NCI-H1436 treated with DMSO at 0.1 percent for 48 hours (cell line): ENCODE results near the gene FBXL17.

ENCODE experiments used
- DNase-seq: peaks from one replicate; lab custom pipeline; 2025; lab: John Stamatoyannopoulos, UW

Gene FBXL17

DNA sequence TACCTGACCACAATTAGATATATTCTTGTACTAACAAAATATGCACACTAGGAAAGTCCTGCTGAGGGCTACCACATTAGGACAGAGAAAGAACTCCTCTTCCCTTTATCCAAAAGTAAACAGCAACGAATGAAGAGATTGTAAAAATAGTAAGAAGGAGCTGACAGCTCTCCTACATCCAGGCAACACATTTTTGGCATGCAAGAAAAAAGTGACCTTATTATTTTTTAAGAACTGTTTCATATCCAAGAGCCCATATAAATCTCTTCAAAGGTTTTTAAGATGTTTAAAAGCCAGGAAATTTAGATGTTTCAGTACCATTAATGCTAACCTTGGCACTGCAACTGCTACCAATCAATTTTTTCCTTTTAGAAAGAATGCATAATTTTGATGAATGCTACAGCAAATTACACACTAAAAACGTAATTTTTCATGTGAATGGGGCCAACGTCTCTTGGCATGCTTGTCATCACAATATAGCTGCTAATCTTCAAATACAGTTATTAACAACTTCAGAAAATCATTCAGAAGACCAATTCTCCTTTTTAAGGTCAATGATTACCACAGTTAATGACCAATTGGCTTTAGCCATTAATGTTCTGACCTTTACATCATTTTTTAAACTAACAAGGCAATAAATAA lies 132.0 kb downstream of the FBXL17 start:
- no peak for DNase-seq

GRCh38 chr5:108249095-108249784 lies 132.7 kb downstream of the FBXL17 start:
- no peak for DNase-seq

DNA sequence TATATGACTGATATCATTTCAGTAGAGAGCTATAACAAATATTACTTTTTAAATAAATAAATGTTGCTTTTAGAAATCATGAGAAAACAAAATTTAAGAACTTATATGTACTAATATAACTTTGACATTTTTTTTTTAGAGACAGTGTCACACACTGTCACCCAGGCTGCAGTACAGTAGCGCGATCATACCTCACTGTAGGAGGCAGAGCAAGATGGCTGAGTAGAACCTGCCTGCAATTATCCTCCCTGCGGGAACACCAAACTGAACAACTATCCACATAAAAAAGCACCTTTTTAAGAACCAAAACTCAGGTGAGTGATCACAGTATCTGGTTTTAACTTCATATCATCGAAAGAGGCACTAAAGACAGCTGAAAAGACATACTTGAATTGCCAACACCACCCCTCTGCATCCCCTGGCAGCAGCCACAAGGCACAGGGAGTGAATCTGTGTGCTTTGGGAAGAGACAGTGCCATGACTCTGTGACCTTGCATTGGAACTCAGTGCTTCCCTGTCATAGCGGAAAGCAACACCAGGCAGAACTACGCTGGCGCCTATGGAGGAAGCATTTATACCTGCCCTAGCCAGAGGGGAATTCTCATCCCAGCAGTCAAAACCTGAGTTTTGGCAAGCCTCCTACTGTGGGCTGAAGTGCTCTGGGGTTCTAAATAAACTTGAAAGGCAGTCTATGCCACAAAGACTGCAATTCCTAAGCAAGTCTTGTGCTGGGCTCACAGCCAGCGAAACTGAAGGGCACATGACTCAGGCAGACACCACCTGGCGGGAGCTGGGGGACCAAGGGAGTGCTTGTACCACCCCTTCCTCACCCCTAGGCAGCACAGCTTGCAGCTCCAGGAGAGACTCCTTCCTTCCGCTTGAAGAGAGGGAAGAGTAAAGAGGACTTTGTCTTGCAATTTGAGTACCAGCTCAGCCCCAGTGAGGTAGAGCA lies 142.7 kb downstream of the FBXL17 start:
- DNase-seq: no peak

- no peak for DNase-seq
Measured at GRCh38 chr5:108238461-108238860, 143.4 kb downstream of the FBXL17 start.

- DNase-seq: no peak
Measured at GRCh38 chr5:108233617-108234155, 148.2 kb downstream of the FBXL17 start.

- DNase-seq: no peak
Measured at GRCh38 chr5:108232805-108233204, 149.1 kb downstream of the FBXL17 start.

DNA sequence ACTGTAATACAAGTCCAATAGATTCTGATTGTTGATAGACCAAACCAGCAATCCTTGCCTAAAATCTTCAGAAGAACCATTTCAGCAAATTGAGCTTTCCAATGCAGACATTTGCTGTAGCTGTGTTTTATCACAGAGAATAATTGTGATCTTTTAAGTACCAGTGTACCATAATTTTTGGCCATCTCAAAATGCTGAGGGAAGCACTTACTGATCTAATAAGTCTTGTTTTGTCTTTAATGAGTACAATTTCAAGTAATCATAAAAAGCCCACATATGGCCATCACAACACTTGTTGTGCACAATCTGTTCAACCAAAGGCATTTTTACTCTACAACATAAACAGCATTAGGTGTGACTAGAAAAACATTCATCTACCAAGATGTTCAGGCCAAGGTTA lies 159.9 kb downstream of the FBXL17 start:
- no peak for DNase-seq

DNA sequence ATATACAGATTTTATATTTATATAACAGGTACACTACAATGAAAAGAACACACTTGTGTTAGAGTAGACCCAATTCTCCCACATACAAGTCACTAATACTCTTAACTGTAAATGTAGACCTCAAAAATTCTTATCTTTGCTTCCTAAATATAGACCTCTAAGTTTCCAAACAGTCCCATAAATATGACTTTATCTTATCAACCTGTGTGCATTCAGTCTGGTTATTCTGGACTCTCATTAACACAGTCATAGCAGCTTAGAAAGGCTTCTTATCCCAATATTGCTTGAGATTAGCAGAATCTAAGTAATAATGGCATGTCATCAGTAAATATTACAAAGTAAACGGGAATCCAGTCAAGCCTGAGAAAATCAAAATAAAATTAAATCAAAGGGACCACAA lies 161.1 kb downstream of the FBXL17 start:
- no peak for DNase-seq

GRCh38 chr5:108216890-108217289 lies 165.0 kb downstream of the FBXL17 start:
- DNase-seq: no peak

DNA sequence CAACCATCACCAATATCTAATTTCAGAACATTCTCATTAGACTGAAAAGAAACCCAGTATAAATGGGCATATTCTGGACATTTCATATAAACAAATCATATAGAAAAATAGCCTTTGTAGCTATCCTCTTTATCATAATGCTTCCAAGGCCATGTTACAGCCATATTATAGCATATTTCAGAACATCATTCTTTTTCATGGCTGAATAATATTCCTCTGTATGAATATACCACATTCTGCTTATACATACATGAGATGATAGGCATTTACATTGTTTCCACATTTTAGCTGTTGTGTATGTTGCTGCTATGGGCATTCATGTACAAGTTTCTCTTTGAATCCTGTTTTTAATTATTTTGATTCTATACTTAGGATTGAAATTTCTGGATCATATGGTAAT lies 167.0 kb downstream of the FBXL17 start:
- no peak for DNase-seq

DNA sequence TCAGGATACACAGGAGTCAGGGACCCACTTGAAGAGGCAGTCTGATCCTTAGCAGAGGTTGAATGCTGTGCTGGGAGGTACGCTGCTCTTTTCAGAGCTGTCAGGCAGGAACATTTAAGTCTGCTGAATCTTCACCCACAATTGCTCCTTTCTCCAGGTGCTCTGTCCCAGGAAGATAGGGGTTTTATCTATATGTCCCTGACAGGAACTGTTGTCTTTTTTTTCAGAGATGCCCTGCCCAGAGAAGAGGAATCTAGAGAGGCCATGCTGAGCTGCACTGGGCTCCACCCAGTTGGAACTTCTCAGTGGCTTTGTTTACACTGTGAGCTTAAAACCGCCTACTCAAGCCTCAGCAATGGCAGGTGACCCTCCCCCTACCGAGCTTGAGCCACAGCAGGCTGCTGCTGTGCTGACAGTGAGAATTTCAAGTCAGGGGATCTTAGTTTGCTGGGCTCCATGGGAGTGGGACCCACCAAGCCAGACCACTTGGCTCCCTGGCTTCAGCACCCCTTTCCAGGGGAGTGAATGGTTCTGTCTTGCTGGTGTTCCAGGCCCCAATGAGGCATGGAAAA lies 169.0 kb downstream of the FBXL17 start:
- DNase-seq: no peak

GRCh38 chr5:108206707-108207106 lies 175.2 kb downstream of the FBXL17 start:
- no peak for DNase-seq

DNA sequence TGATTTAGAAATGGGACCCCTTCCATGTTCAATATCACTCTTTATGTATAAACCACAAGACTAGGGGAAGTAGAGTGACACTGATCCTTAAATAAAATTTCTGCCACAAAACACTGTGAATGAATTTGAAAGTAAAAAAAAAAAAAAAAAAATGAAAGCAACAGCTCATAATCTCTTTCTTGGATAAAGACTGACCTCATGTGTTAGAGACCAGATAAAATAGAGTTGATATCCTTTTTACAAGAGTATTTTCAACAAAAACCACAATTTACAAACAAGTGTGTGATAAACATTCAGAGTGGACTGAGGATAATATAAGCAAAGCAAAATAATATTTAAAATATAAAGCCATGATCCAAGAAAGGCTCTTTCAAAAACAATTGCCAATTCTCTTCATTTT lies 180.2 kb downstream of the FBXL17 start:
- no peak for DNase-seq

GRCh38 chr5:108196276-108196675 lies 185.6 kb downstream of the FBXL17 start:
- no peak for DNase-seq

DNA sequence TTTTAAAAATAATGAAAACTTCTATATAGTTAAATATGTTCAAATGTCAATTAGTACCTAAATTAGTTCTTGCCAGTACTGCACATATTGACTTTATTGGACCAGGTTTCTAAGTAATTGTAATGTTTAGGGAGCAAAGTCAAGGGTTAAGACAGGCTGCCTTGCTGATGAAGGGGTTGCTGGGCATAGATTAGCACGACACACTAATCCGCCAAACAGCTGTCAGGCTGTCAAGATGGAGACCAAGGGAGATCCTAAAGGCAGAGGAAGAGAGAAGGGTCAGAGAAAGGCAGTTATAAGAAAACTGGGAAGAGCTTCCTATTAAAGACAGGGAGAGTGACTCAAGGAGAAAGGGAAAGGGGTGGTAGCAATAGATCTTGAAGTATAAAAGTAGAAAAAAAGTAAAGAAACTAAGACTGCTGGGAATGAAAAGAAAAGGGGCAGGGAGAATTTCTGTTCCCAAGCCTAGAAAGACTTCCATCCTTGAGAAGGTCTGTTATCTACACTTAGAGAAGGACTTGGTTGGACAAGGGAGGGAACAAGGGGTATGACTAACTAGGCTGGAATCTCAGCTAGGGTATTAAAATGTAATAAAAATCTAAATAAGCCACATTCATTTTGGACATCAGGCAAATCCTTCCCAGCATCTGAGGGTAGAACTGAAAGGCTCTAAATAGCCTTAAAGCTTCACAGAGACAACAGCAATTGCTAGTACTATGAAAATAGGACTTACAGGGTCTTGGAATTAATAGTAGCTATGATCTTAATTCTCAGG lies 188.7 kb downstream of the FBXL17 start:
- DNase-seq: no peak

DNA sequence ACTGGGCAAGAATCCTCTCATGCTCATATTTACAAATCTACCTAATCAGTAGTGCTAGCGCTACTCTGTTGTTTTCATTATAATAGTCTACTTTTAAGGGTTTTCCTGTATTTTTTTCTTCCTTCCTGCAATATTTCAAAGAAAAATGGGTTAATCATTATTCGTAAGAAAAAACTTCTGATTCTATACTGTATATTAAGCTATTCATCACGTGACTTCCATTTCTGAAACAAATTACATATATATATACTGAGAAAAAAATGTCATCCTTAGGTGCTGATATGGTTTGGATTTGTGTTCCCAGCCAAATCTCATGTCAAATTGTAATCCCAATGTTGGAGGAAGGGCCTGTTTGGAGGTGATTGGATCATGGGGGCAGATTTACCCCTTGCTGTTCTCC lies 197.0 kb downstream of the FBXL17 start:
- DNase-seq: no peak

GRCh38 chr5:108181975-108182374 lies 199.9 kb downstream of the FBXL17 start:
- DNase-seq: no peak

GRCh38 chr5:108174286-108174685 lies 207.6 kb downstream of the FBXL17 start:
- DNase-seq: no peak

- DNase-seq: no peak
Measured at GRCh38 chr5:108171759-108172158, 210.1 kb downstream of the FBXL17 start.

- peak; percentile 45 for DNase-seq
Measured at GRCh38 chr5:108168915-108169314, 213.0 kb downstream of the FBXL17 start.

- DNase-seq: no peak
Measured at GRCh38 chr5:108167174-108167573, 214.7 kb downstream of the FBXL17 start.
